ENCODE results near the gene TUBA8. TPM values are rescaled to one million over a fixed set of nuclear protein-coding genes. Genes with fewer than 3 reads are reported as not detected.

TUBA8 gene
- total RNA-seq (2022; extraction: Qiagen RNA extraction; ENCODE audit: low read depth): 0.25 to 0.93 TPM (median 0.39 TPM) in 5 replicates

GRCh38 chr22:18110194-18110953 lies at the start of gene TUBA8:
Gene TUBA8 (plus strand): TSS chr22:18110809. CDS start chr22:18110866, 57 bp downstream.

GRCh38 chr22:18077639-18078328 lies 32.8 kb upstream of the TUBA8 start, which contains the start of gene PEX26:
Gene PEX26 (plus strand): TSS chr22:18077990. CDS start chr22:18078377, 387 bp downstream.

Other genes with a start within 250 kb of the TUBA8 start
- gene MICAL3, start 86.2 kb upstream of the TUBA8 start, total RNA-seq (2022; extraction: Qiagen RNA extraction; ENCODE audit: low read depth): 27.2 to 49.9 TPM (median 41.9 TPM) in 5 replicates
- gene PEX26, start 32.8 kb upstream of the TUBA8 start, total RNA-seq (2022; extraction: Qiagen RNA extraction; ENCODE audit: low read depth): 7.7 to 11.3 TPM (median 10.3 TPM) in 5 replicates
- gene USP18, start 39.4 kb downstream of the TUBA8 start, total RNA-seq (2022; extraction: Qiagen RNA extraction; ENCODE audit: low read depth): 5.5 to 5.8 TPM (median 5.5 TPM) in 5 replicates